HepG2 (cell line): ENCODE data around the gene TAB3. TPM values are rescaled to one million over a fixed set of nuclear protein-coding genes. Genes with fewer than 3 reads are reported as not detected.

Experiments used
- ATAC-seq: fragments of 200-7000 bp; cut with Tn5 transposase; 3 replicates; pipeline ENCODE4 v1.9.1; 2020; ENCODE audit warnings: mild to moderate bottlenecking, moderate library complexity
- BruUV-seq: library from RNA; stranded (reverse); fragments of 400-500 nt; replicated peaks from 2 replicates; lab custom pipeline; 2021; lab: Mats Ljungman, UMichigan
- CTCF ChIA-PET: fragments of 300-600 bp; formaldehyde crosslinking; extraction: SDS; loops from one replicate; lab custom pipeline; 2021; ENCODE audit warnings: low total read pairs, inconsistent platforms, low intra/inter-chr PET ratio; lab: Yijun Ruan, JAX
- POLR2A ChIA-PET: fragments of 350-600 bp; sonication (Branson Sonifier 250); formaldehyde crosslinking; loops from one replicate; lab custom pipeline; 2020; ENCODE audit warnings: antibody characterized with exemption, inconsistent platforms; lab: Yijun Ruan, JAX
- DNase-seq: peaks from one replicate; pipeline ENCODE4 v3.0.0-alpha.2; 2015; ENCODE audit warnings: low spot score
- FAIRE-seq: peaks from 3 replicates; lab custom pipeline; 2011; peaks lifted over from hg19 to GRCh38; lab: Jason Lieb, UNC
- H2AFZ ChIP-seq: one replicate; pipeline ENCODE4 v1.6.1; 2011; ENCODE audit warnings: low read length, inconsistent platforms
- H3K27ac ChIP-seq: fragments of 300-600 bp; 3 replicates; pipeline ENCODE4 v1.8.0; 2011; ENCODE audit warnings: mixed run types, mild to moderate bottlenecking, mixed read lengths, low read length, inconsistent platforms; ENCODE audit not compliant: insufficient read depth; ENCODE audit errors: extremely low read length
- H3K27me3 ChIP-seq, 2 experiments: fragments of 200-600 bp in 1 of 2; 2 replicates in 1 of 2; 3 replicates in 1 of 2; pipeline versions ENCODE4 v1.6.0 to v1.8.0; 2011; ENCODE audit warnings: low read length in 2 of 2, mild to moderate bottlenecking in 2 of 2, moderate library complexity in 2 of 2, inconsistent platforms in 1 of 2; ENCODE audit not compliant: insufficient read depth in 2 of 2, control insufficient read depth in 1 of 2
- H3K36me3 ChIP-seq, 2 experiments: fragments of 200-600 bp in 1 of 2; replicated peaks in 1 of 2; 2 replicates in 1 of 2; 3 replicates in 1 of 2; pipeline versions ENCODE4 v1.5.1 to v1.8.0; 2011; ENCODE audit warnings: low read length in 2 of 2, inconsistent platforms in 1 of 2; ENCODE audit not compliant: insufficient read depth in 2 of 2, control insufficient read depth in 1 of 2
- H3K4me1 ChIP-seq: 2 replicates; pipeline ENCODE4 v1.5.1; 2012; ENCODE audit warnings: low read length, inconsistent platforms; ENCODE audit not compliant: insufficient read depth
- H3K4me2 ChIP-seq: 2 replicates; pipeline ENCODE4 v1.6.0; 2011; ENCODE audit warnings: low read depth, low read length, inconsistent platforms
- H3K4me3 ChIP-seq, 3 experiments: fragments of 200-600 bp in 1 of 3; sonication (generic), shearing (Covaris generic) in 1 of 3; replicated peaks in 1 of 3; 2 replicates each; pipeline ENCODE4 v1.5.1; 2011 to 2016; ENCODE audit warnings: low read length in 3 of 3, inconsistent platforms in 2 of 3, low read depth in 2 of 3, mild to moderate bottlenecking in 2 of 3, control low read depth in 1 of 3, mixed read lengths in 1 of 3; ENCODE audit not compliant: insufficient read depth in 1 of 3
- H3K79me2 ChIP-seq: one replicate; pipeline ENCODE4 v1.6.1; 2011; ENCODE audit warnings: low read length, inconsistent platforms; ENCODE audit not compliant: insufficient read depth
- H3K9ac ChIP-seq: 2 replicates; pipeline ENCODE4 v1.6.0; 2011; ENCODE audit warnings: mild to moderate bottlenecking, low read depth, low read length, inconsistent platforms; ENCODE audit not compliant: insufficient read depth
- H3K9me3 ChIP-seq: 2 replicates; pipeline ENCODE4 v1.5.1; 2012; ENCODE audit warnings: mild to moderate bottlenecking, low read length
- H4K20me1 ChIP-seq: 2 replicates; pipeline ENCODE4 v1.6.0; 2011; ENCODE audit warnings: inconsistent platforms, mild to moderate bottlenecking, low read length, moderate library complexity; ENCODE audit not compliant: insufficient read depth
- AGO2 ChIP-seq: fragments of 200-400 bp; formaldehyde crosslinking; optimal IDR thresholded peaks from 2 replicates; pipeline ENCODE3; 2017; ENCODE audit warnings: mild to moderate bottlenecking, low read depth, low read length, moderate library complexity
- BATF2 ChIP-seq: sonication (generic); formaldehyde crosslinking; IDR thresholded peaks from 2 replicates; pipeline ENCODE4 v1.8.0; 2022; ENCODE audit warnings: mild to moderate bottlenecking, missing genetic modification reagents, moderate library complexity
- DZIP1 ChIP-seq: sonication (generic); formaldehyde crosslinking; IDR thresholded peaks from 2 replicates; pipeline ENCODE4 v1.5.0; 2020; ENCODE audit warnings: mild to moderate bottlenecking, missing genetic modification reagents
- EP300 ChIP-seq, 3 experiments: sonication (generic) in 1 of 3; formaldehyde crosslinking in 1 of 3; IDR thresholded peaks; 2 replicates each; pipeline versions ENCODE4 v1.5.1 to v1.6.1; 2011 to 2020; ENCODE audit warnings: low read depth in 2 of 3, low read length in 2 of 3, borderline replicate concordance in 1 of 3, improper control_type of control experiment in 1 of 3, mild to moderate bottlenecking in 1 of 3, missing genetic modification reagents in 1 of 3, moderate library complexity in 1 of 3
- KDM6A ChIP-seq: IDR thresholded peaks from 2 replicates; pipeline ENCODE4 v1.6.1; 2016; ENCODE audit warnings: low read depth
- MAF1 ChIP-seq: sonication (generic); formaldehyde crosslinking; IDR thresholded peaks from 2 replicates; pipeline ENCODE4 v1.5.0; 2020; ENCODE audit warnings: missing genetic modification reagents, borderline replicate concordance
- SRSF4 ChIP-seq: fragments of 200-400 bp; formaldehyde crosslinking; IDR thresholded peaks from one replicate; pipeline ENCODE4 v1.6.1; 2018; ENCODE audit warnings: mild to moderate bottlenecking, low read depth, low read length, moderate library complexity; ENCODE audit not compliant: poor library complexity, severe bottlenecking
- TAF15 ChIP-seq: fragments of 200-400 bp; formaldehyde crosslinking; IDR thresholded peaks from one replicate; pipeline ENCODE4 v1.6.1; 2018; ENCODE audit warnings: mild to moderate bottlenecking, low read depth, low read length; ENCODE audit not compliant: poor library complexity, severe bottlenecking
- TFAP4 ChIP-seq: sonication (generic); IDR thresholded peaks from 2 replicates; pipeline ENCODE4 v1.6.1; 2016; ENCODE audit warnings: low read depth, borderline replicate concordance
- ZBTB21 ChIP-seq: sonication (generic); formaldehyde crosslinking; IDR thresholded peaks from 2 replicates; pipeline ENCODE4 v1.4.0; 2020; ENCODE audit warnings: missing genetic modification reagents
- ZNF17 ChIP-seq: sonication (generic); formaldehyde crosslinking; IDR thresholded peaks from 2 replicates; pipeline ENCODE4 v1.5.0; 2020; ENCODE audit warnings: mild to moderate bottlenecking, missing genetic modification reagents
- ZNF34 ChIP-seq: sonication (generic); formaldehyde crosslinking; IDR thresholded peaks from 2 replicates; pipeline ENCODE4 v1.4.0; 2020; ENCODE audit warnings: mild to moderate bottlenecking, missing genetic modification reagents, borderline replicate concordance
- ZNF446 ChIP-seq: sonication (generic); formaldehyde crosslinking; IDR thresholded peaks from 2 replicates; pipeline ENCODE4 v1.5.0; 2020; ENCODE audit warnings: mild to moderate bottlenecking, missing genetic modification reagents
- ZNF572 ChIP-seq: sonication (generic); formaldehyde crosslinking; IDR thresholded peaks from 2 replicates; pipeline ENCODE4 v1.5.1; 2020; ENCODE audit warnings: mild to moderate bottlenecking, missing genetic modification reagents
- WGBS: methylation state at CpG from one replicate; pipeline ENCODE4 v1.1.6; 2017; ENCODE audit warnings: low lambda C conversion rate; 5-methylcytosine and 5-hydroxymethylcytosine counted together
- in situ Hi-C: cut with HindIII; loops from 2 replicates; pipeline ENCODE4 v1.10.0; 2017; ENCODE audit warnings: low pct_unique_long_range_greater_than_20kb; ENCODE audit not compliant: extremely low pct_ligation_motif_present
- intact Hi-C: fragments of 100-400 bp; cut with micrococcal nuclease; formaldehyde crosslinking; loops from one replicate; pipeline ENCODE4 v1.10.0; 2022; ENCODE audit not compliant: unreplicated experiment
- polyA plus RNA-seq, 8 experiments: library from polyadenylated mRNA; depleted of rRNA in 3 of 8; stranded (reverse) in 7 of 8; unstranded in 1 of 8; fragments of >200 nt; fragmentation: Illumina TruSeq in 4 of 8; extraction: Trizol in 4 of 8; gene quantifications; 2 replicates each; pipeline versions ENCODE4 v1.2.1 to v1.2.3, GENCODE V29; 2011 to 2016; ENCODE audit warnings: low read depth in 4 of 8, missing spikeins in 1 of 8, mixed read lengths in 1 of 8; ENCODE audit not compliant: insufficient read depth in 1 of 8
- total RNA-seq, 5 experiments: library from RNA; depleted of rRNA; stranded (reverse); fragments of >200 nt; fragmentation: Illumina TruSeq; extraction: Trizol; gene quantifications; 2 replicates each; pipeline ENCODE4 v1.2.3, GENCODE V29; 2016; ENCODE audit warnings: low read depth in 1 of 5

TAB3 gene
- total and polyA plus RNA-seq, 2 of the 13 experiments (the other 11 are each of a cell fraction or from before 2014, with no cell fraction given): 27.2 to 59.8 TPM

- no peaks in the 10 kb centered on the region for H4K20me1 ChIP-seq
- ATAC-seq (no peak), DNase-seq (no peak), FAIRE-seq (peak; percentile 4)
- no TSS peak for BruUV-seq
- intact Hi-C loops: no loop called here
- WGBS: 79% methylated on average over 7 of the region's 7 CpGs
- ChIA-PET CTCF (no interaction called here), POLR2A (no interaction called here)
- H3K9ac ChIP-seq: no peak overlapping the region
- H3K79me2 ChIP-seq: no peaks in the 10 kb centered on the region
- H3K27me3 ChIP-seq: no peaks in the 10 kb centered on the region
- TF ChIP-seq ZNF446 (CRISPR knock-in tag) (no peak), ZNF572 (no peak), SRSF4 (no peak), ZNF34 (CRISPR knock-in tag) (no peak)
- no peaks in the 10 kb centered on the region for H3K9me3 ChIP-seq
- in situ Hi-C loops: no loop called here
- no peak overlapping the region for H3K27ac ChIP-seq
- H3K36me3 ChIP-seq: no peaks in the 10 kb centered on the region
- H2AFZ ChIP-seq: no peak overlapping the region
- H3K4me1 ChIP-seq: peaks cover 29% of the 10 kb centered on the region
- no peak overlapping the region for H3K4me2 ChIP-seq
- no peak overlapping the region for H3K4me3 ChIP-seq
These were observed 21.2 kb upstream of the TAB3 start for GRCh38 chrX:30910124-30910860.

GRCh38 chrX:30906726-30907125, 17.7 kb upstream of the TAB3 start:
- POLR2A ChIA-PET: no interaction called here
- in situ Hi-C loops: no loop called here
- no peaks in the 10 kb centered on the region for H3K9me3 ChIP-seq
- H2AFZ ChIP-seq: no peak overlapping the region
- BruUV-seq: no TSS peak
- ATAC-seq: no peak
- H3K4me3 ChIP-seq: no peak overlapping the region
- WGBS: 100% methylated on average over 1 of the region's 1 CpG
- intact Hi-C loops: no loop called here
- CTCF ChIA-PET: no interaction called here
- no peaks in the 10 kb centered on the region for H3K79me2 ChIP-seq
- no peaks in the 10 kb centered on the region for H3K36me3 ChIP-seq
- peaks cover 54% of the 10 kb centered on the region for H3K4me1 ChIP-seq
- H3K4me2 ChIP-seq: no peak overlapping the region
- no peak for FAIRE-seq
- H3K27ac ChIP-seq: no peak overlapping the region
- DNase-seq: no peak
- H4K20me1 ChIP-seq: no peaks in the 10 kb centered on the region
- H3K9ac ChIP-seq: no peak overlapping the region
- no peaks in the 10 kb centered on the region for H3K27me3 ChIP-seq
- TF ChIP-seq TAF15 (no peak), MAF1 (CRISPR knock-in tag) (no peak), EP300 (IDR thresholded peaks at IDR 0.05; ENCODE audit: low read depth in 2 of 2, low read length in 2 of 2) (no peak), EP300 (CRISPR knock-in tag; IDR thresholded peaks at IDR 0.05; ENCODE audit: borderline replicate concordance) (no peak), ZBTB21 (CRISPR knock-in tag) (no peak), DZIP1 (CRISPR knock-in tag) (no peak), KDM6A (CRISPR knock-in tag) (no peak), AGO2 (no peak), BATF2 (no peak), TFAP4 (no peak), ZNF17 (CRISPR knock-in tag) (no peak)
